Measurements from ENCODE around the gene LGALS8. TPM values are rescaled to one million over a fixed set of nuclear protein-coding genes. Genes with fewer than 3 reads are reported as not detected.

The LGALS8 gene
- total RNA-seq, 1 experiment from 2014 or later = 30.7 TPM

GRCh38 chr1:236550961-236551851, 27.4 kb downstream of the LGALS8 start:
- intact Hi-C loops (cut with micrococcal nuclease) = no loop called here
- RAD21 ChIA-PET (ENCODE audit: low non-redundant PET in 1 of 2, low total read pairs in 2 of 2, uncharacterized antibody in 2 of 2, unreplicated experiment in 2 of 2) = no interaction called here
- DNase-seq (ENCODE audit: low read depth, low spot score) = no peak
- Histone ChIP-seq H3K9ac (ENCODE audit: low read length) (no peak overlapping the region), H4K20me1 (ENCODE audit: insufficient read depth) (no peaks in the 10 kb centered on the region), H3K27me3 (ENCODE audit: insufficient read depth, low read length) (no peaks in the 10 kb centered on the region), H3K4me2 (ENCODE audit: low read length) (no peak overlapping the region), H3K4me3 (replicated peaks in 1 of 2; ENCODE audit: low read depth in 1 of 2, low read length in 2 of 2) (no peak overlapping the region), H3K9me2 (ENCODE audit: insufficient read depth) (no peaks in the 10 kb centered on the region), H3K4me1 (ENCODE audit: control insufficient read depth in 1 of 2, insufficient read depth in 2 of 2, low read length in 2 of 2) (no peaks in the 10 kb centered on the region), H3K9me3 (ENCODE audit: control insufficient read depth in 1 of 2, insufficient read depth in 1 of 2, low read depth in 1 of 2, low read length in 2 of 2) (no peaks in the 10 kb centered on the region), H3K27ac (ENCODE audit: low read depth, low read length) (no peak overlapping the region), H3K79me2 (ENCODE audit: insufficient read depth, low read length) (no peaks in the 10 kb centered on the region), H3K36me3 (ENCODE audit: control insufficient read depth in 1 of 2, insufficient read depth in 2 of 2, low read length in 2 of 2) (peaks cover 50 to 81% of the 10 kb centered on the region in 2 experiments), H2AFZ (ENCODE audit: low read depth, low read length, poor library complexity, severe bottlenecking) (no peak overlapping the region)
- POLR2A ChIA-PET = no interaction called here
- BruUV-seq (replicated peaks) = no TSS peak
- TF ChIP-seq EZH2 (IDR thresholded peaks at IDR 0.05) (no peak), EZH2phosphoT487 (IDR thresholded peaks at IDR 0.05; ENCODE audit: borderline replicate concordance) (no peak), SRF (IDR thresholded peaks at IDR 0.05; ENCODE audit: low read depth) (no peak), ZFX (IDR thresholded peaks at IDR 0.05) (no peak), CTCF (IDR thresholded peaks at IDR 0.05 in 2 of 3, conservative IDR thresholded peaks at IDR 0.05 in 1 of 3; ENCODE audit: borderline replicate concordance in 1 of 3, insufficient read depth in 1 of 3, low read depth in 2 of 3, low read length in 2 of 3) (no peak), RAD21 (IDR thresholded peaks at IDR 0.05; ENCODE audit: low read depth) (no peak)
- ATAC-seq = no peak
- CTCF ChIA-PET = interaction anchor here (0.7 kb wide), 1 partner anchor 9 kb away, joined by 3 read pairs; no protein-coding TSS in a partner anchor

GRCh38 chr1:236552096-236552495, 28.3 kb downstream of the LGALS8 start:
- H3K36me3 ChIP-seq (ENCODE audit: control insufficient read depth in 1 of 2, insufficient read depth in 2 of 2, low read length in 2 of 2) = peaks cover 53 to 83% of the 10 kb centered on the region in 2 experiments
- ATAC-seq (no peak), DNase-seq (ENCODE audit: low read depth, low spot score) (no peak)
- no peak overlapping the region for H3K4me3 ChIP-seq (replicated peaks in 1 of 2; ENCODE audit: low read depth in 1 of 2, low read length in 2 of 2)
- CTCF ChIA-PET = no interaction called here
- H3K9me3 ChIP-seq (ENCODE audit: control insufficient read depth in 1 of 2, insufficient read depth in 1 of 2, low read depth in 1 of 2, low read length in 2 of 2) = no peaks in the 10 kb centered on the region
- no peak overlapping the region for H2AFZ ChIP-seq (ENCODE audit: low read depth, low read length, poor library complexity, severe bottlenecking)
- BruUV-seq (replicated peaks) = no TSS peak
- H3K27me3 ChIP-seq (ENCODE audit: insufficient read depth, low read length) = no peaks in the 10 kb centered on the region
- H3K27ac ChIP-seq (ENCODE audit: low read depth, low read length) = no peak overlapping the region
- H4K20me1 ChIP-seq (ENCODE audit: insufficient read depth) = no peaks in the 10 kb centered on the region
- intact Hi-C loops (cut with micrococcal nuclease) = no loop called here
- no peaks in the 10 kb centered on the region for H3K9me2 ChIP-seq (ENCODE audit: insufficient read depth)
- no peak overlapping the region for H3K4me2 ChIP-seq (ENCODE audit: low read length)
- H3K79me2 ChIP-seq (ENCODE audit: insufficient read depth, low read length) = no peaks in the 10 kb centered on the region
- RAD21 ChIA-PET (ENCODE audit: low non-redundant PET in 1 of 2, low total read pairs in 2 of 2, uncharacterized antibody in 2 of 2, unreplicated experiment in 2 of 2) = no interaction called here
- POLR2A ChIA-PET = interaction anchor here (0.8 kb wide), 1 partner anchor 9 kb away, joined by 3 read pairs; no protein-coding TSS in a partner anchor
- H3K4me1 ChIP-seq (ENCODE audit: control insufficient read depth in 1 of 2, insufficient read depth in 2 of 2, low read length in 2 of 2) = no peaks in the 10 kb centered on the region
- H3K9ac ChIP-seq (ENCODE audit: low read length) = no peak overlapping the region
- no peak for TF ChIP-seq SIN3A (IDR thresholded peaks at IDR 0.05; ENCODE audit: low read depth)
- TF ChIP-seq ATF3 (IDR thresholded peaks at IDR 0.05) = no peak
- no peak for TF ChIP-seq EZH2 (IDR thresholded peaks at IDR 0.05)
- no peak for TF ChIP-seq JUND (IDR thresholded peaks at IDR 0.05)
- TF ChIP-seq ZNF274 (IDR thresholded peaks at IDR 0.05; ENCODE audit: low read depth, low read length) = no peak
- no peak for TF ChIP-seq MAX (IDR thresholded peaks at IDR 0.05)
- no peak for TF ChIP-seq SRF (IDR thresholded peaks at IDR 0.05; ENCODE audit: low read depth)
- no peak for TF ChIP-seq EZH2phosphoT487 (IDR thresholded peaks at IDR 0.05; ENCODE audit: borderline replicate concordance)
- TF ChIP-seq ZBTB33 (IDR thresholded peaks at IDR 0.05; ENCODE audit: extremely low read depth, insufficient replicate concordance, low read length) = no peak
- TF ChIP-seq CBX3 (IDR thresholded peaks at IDR 0.05; ENCODE audit: low read depth) = no peak
- TF ChIP-seq TCF7L2 (IDR thresholded peaks at IDR 0.05; ENCODE audit: borderline replicate concordance, extremely low read depth, insufficient read depth, insufficient read length) = no peak
- no peak for TF ChIP-seq ELF1 (IDR thresholded peaks at IDR 0.05; ENCODE audit: borderline replicate concordance, low read depth)
